ENCODE data around the gene TWNK.

The TWNK gene

GRCh38 chr10:100998183-100998990, 11.0 kb downstream of the TWNK start:
- peak; percentile 71 for DNase-seq

GRCh38 chr10:100998991-100999741, 11.8 kb downstream of the TWNK start:
- DNase-seq, result peak; percentile 74

GRCh38 chr10:100999742-101000126, 12.4 kb downstream of the TWNK start, which contains the start of gene LZTS2:
Gene LZTS2, plus strand, starts transcription at chr10:100999808. Its CDS starts 2,731 bp downstream, at chr10:101002539.
- no peak for DNase-seq

- no peak for DNase-seq
Measured at GRCh38 chr10:101000127-101000914, 13.0 kb downstream of the TWNK start.

GRCh38 chr10:101000915-101001658, 13.7 kb downstream of the TWNK start:
- DNase-seq, result no peak

- no peak for DNase-seq
Measured at GRCh38 chr10:101001659-101002035, 14.3 kb downstream of the TWNK start.

GRCh38 chr10:101002456-101002855, 15.1 kb downstream of the TWNK start:
- DNase-seq, result no peak

GRCh38 chr10:101003639-101004206, 16.4 kb downstream of the TWNK start:
- DNase-seq, result no peak

GRCh38 chr10:101005361-101005760, 18.0 kb downstream of the TWNK start:
- no peak for DNase-seq

- no peak for DNase-seq
Measured at GRCh38 chr10:101005869-101006567, 18.7 kb downstream of the TWNK start.

- DNase-seq, result no peak
Measured at GRCh38 chr10:101006593-101007098, 19.3 kb downstream of the TWNK start.

GRCh38 chr10:101007099-101007711, 19.9 kb downstream of the TWNK start:
- DNase-seq, result no peak

GRCh38 chr10:101007915-101008822, 20.8 kb downstream of the TWNK start:
- no peak for DNase-seq

GRCh38 chr10:101008823-101009423, 21.6 kb downstream of the TWNK start:
- no peak for DNase-seq

GRCh38 chr10:101010329-101010728, 23.0 kb downstream of the TWNK start:
- no peak for DNase-seq

- no peak for DNase-seq
Measured at GRCh38 chr10:101011517-101012423, 24.4 kb downstream of the TWNK start.

GRCh38 chr10:101012525-101013364, 25.4 kb downstream of the TWNK start:
- peak; percentile 67 for DNase-seq
